H1 (cell line): ENCODE measurements around the gene ADCY6. TPM values are rescaled to one million over a fixed set of nuclear protein-coding genes. Genes with fewer than 3 reads are reported as not detected.

Experiments used
- CEBPB ChIP-seq: IDR thresholded peaks from 2 replicates; pipeline ENCODE4 v1.6.1; 2012; ENCODE audit warnings: low read depth, low read length
- CHD7 ChIP-seq: fragments of 300-600 bp; sonication (generic); IDR thresholded peaks from 2 replicates; pipeline ENCODE4 v1.7.1; 2012; ENCODE audit warnings: low read length, moderate library complexity, mild to moderate bottlenecking, inconsistent platforms; ENCODE audit not compliant: insufficient replicate concordance
- GTF2F1 ChIP-seq: IDR thresholded peaks from 2 replicates; pipeline ENCODE4 v1.6.1; 2012; ENCODE audit warnings: low read depth, low read length, improper control_type of control experiment, borderline replicate concordance
- SIN3A ChIP-seq, 2 experiments: IDR thresholded peaks in 1 of 2; conservative IDR thresholded peaks in 1 of 2; 2 replicates each; pipeline ENCODE4 v1.6.1; 2011 to 2012; ENCODE audit warnings: low read length in 2 of 2, improper control_type of control experiment in 1 of 2, low read depth in 1 of 2, mild to moderate bottlenecking in 1 of 2
- TBP ChIP-seq: IDR thresholded peaks from 2 replicates; pipeline ENCODE4 v1.6.1; 2011; ENCODE audit warnings: low read depth, low read length, improper control_type of control experiment
- TEAD4 ChIP-seq: IDR thresholded peaks from 2 replicates; pipeline ENCODE4 v1.6.1; 2012; ENCODE audit warnings: low read depth, low read length, inconsistent platforms, mixed read lengths
- YY1 ChIP-seq: IDR thresholded peaks from 2 replicates; pipeline ENCODE4 v1.6.1; 2011; ENCODE audit warnings: low read depth, mild to moderate bottlenecking, low read length
- polyA plus RNA-seq, 7 experiments: library from polyadenylated mRNA; depleted of rRNA in 3 of 7; stranded (reverse) in 5 of 7; unstranded in 2 of 7; fragments of >200 nt in 5 of 7; fragments of 200-250 nt in 2 of 7; gene quantifications; 1 replicate in 5 of 7; 2 replicates in 1 of 7; 4 replicates in 1 of 7; pipeline versions ENCODE4 v1.2.1 to v1.2.3, GENCODE V29; 2011 to 2013; ENCODE audit warnings: missing spikeins in 2 of 7, mixed read lengths in 2 of 7
- total RNA-seq: library from RNA; stranded (reverse); fragmentation: NEBNext Ultra II Directional; extraction: Animal tissue kit (Norgen Biotek cat#: 25700); gene quantifications from 2 replicates; pipeline ENCODE4 v1.2.1, GENCODE V29; 2021
- TF ChIP-seq, protein P1 (sequence below): IDR thresholded peaks from 2 replicates; pipeline ENCODE4 v1.6.1; 2012; ENCODE audit warnings: inconsistent platforms

The ADCY6 gene
- total and polyA plus RNA-seq, 2 of the 8 experiments (the other 6 are each of a cell fraction or from before 2014, with no cell fraction given): 11.7 to 17.5 TPM

- TF ChIP-seq CHD7: no peak
- TF ChIP-seq GTF2F1: no peak
- no peak for TF ChIP-seq SIN3A (conservative IDR thresholded peaks at IDR 0.05 in 1 of 2, IDR thresholded peaks at IDR 0.05 in 1 of 2; ENCODE audit: low read depth in 1 of 2, low read length in 2 of 2)
- TF ChIP-seq TEAD4: 0 out of 2 replicates have a peak, but pooled peaks have one; percentile 5
- peak; percentile 15; the same call in 1 of the 2 replicates for TF ChIP-seq TBP
- TF ChIP-seq CEBPB: peak; percentile 64; the same call in 1 of the 2 replicates
- TF ChIP-seq YY1: 0 out of 2 replicates have a peak, but pooled peaks have one; percentile 55
- TF ChIP-seq, protein P1, sequence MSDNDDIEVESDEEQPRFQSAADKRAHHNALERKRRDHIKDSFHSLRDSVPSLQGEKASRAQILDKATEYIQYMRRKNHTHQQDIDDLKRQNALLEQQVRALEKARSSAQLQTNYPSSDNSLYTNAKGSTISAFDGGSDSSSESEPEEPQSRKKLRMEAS: peak; percentile 21; the same call in 1 of the 2 replicates
Measured at GRCh38 chr12:48768147-48768546, 20.7 kb downstream of the ADCY6 start (continued).
